PC-3 (cell line): ENCODE data around the gene ASIC5. TPM values are rescaled to one million over a fixed set of nuclear protein-coding genes. Genes with fewer than 3 reads are reported as not detected.

Experiments
- ATAC-seq: fragments of 200-7000 bp; cut with Tn5 transposase; 2 replicates; pipeline ENCODE4 v1.9.1; 2020; ENCODE audit warnings: mild to moderate bottlenecking, moderate library complexity
- BruUV-seq: library from RNA; stranded (reverse); fragments of 400-500 nt; replicated peaks from 2 replicates; lab custom pipeline; 2021; lab: Mats Ljungman, UMichigan
- CTCF ChIA-PET: fragments of 300-600 bp; sonication (Branson Sonifier 250); formaldehyde crosslinking; loops from one replicate; lab custom pipeline; 2022; ENCODE audit warnings: antibody characterized with exemption; lab: Charles Lee
- POLR2A ChIA-PET: fragments of 300-600 bp; sonication (Branson Sonifier 250); formaldehyde crosslinking; loops from one replicate; lab custom pipeline; 2022; ENCODE audit warnings: antibody characterized with exemption; ENCODE audit not compliant: unreplicated experiment; lab: Charles Lee
- DNase-seq: peaks from one replicate; pipeline ENCODE4 v3.0.0-alpha.2; 2015
- H2AFZ ChIP-seq: fragments of 300-600 bp; sonication (generic); 2 replicates; pipeline ENCODE4 v1.6.0; 2016; ENCODE audit warnings: antibody characterized with exemption, low read length
- H3F3A ChIP-seq: fragments of 300-600 bp; sonication (generic); one replicate; pipeline ENCODE4 v1.6.0; 2017; ENCODE audit warnings: antibody characterized with exemption, low read length, control low read depth, mild to moderate bottlenecking; ENCODE audit not compliant: unreplicated experiment
- H3K27ac ChIP-seq: fragments of 300-600 bp; sonication (generic); 2 replicates; pipeline ENCODE4 v1.5.1; 2016; ENCODE audit warnings: mild to moderate bottlenecking, low read length
- H3K27me3 ChIP-seq: fragments of 300-600 bp; sonication (generic); 2 replicates; pipeline ENCODE4 v1.6.1; 2016; ENCODE audit warnings: low read length, mixed read lengths
- H3K36me3 ChIP-seq: fragments of 300-600 bp; sonication (generic); 2 replicates; pipeline ENCODE4 v1.6.1; 2016; ENCODE audit warnings: low read depth, mixed run types, low read length, mixed read lengths
- H3K4me1 ChIP-seq: fragments of 300-600 bp; sonication (generic); 2 replicates; pipeline ENCODE4 v1.5.1; 2016; ENCODE audit warnings: low read length; ENCODE audit not compliant: insufficient read depth
- H3K4me2 ChIP-seq: fragments of 300-600 bp; sonication (generic); 2 replicates; pipeline ENCODE4 v1.6.0; 2016; ENCODE audit warnings: low read length
- H3K4me3 ChIP-seq: fragments of 300-600 bp; sonication (generic); 2 replicates; pipeline ENCODE4 v1.5.1; 2016; ENCODE audit warnings: mild to moderate bottlenecking, low read length, mixed read lengths
- H3K79me2 ChIP-seq: fragments of 300-600 bp; sonication (generic); 2 replicates; pipeline ENCODE4 v1.6.1; 2017; ENCODE audit warnings: low read length, mixed read lengths
- H3K9ac ChIP-seq: fragments of 300-600 bp; sonication (generic); 2 replicates; pipeline ENCODE4 v1.6.0; 2016; ENCODE audit warnings: mild to moderate bottlenecking, low read length
- H3K9me2 ChIP-seq: fragments of 300-600 bp; sonication (generic); replicated peaks from 2 replicates; pipeline ENCODE4 v1.6.1; 2016; ENCODE audit warnings: mixed run types, low read length, mixed read lengths
- H3K9me3 ChIP-seq: fragments of 300-600 bp; sonication (generic); 2 replicates; pipeline ENCODE4 v1.6.1; 2016; ENCODE audit warnings: low read length, mixed read lengths
- H4K20me1 ChIP-seq: fragments of 300-600 bp; sonication (generic); 2 replicates; pipeline ENCODE4 v1.6.1; 2016; ENCODE audit warnings: low read length, mixed read lengths
- CTCF ChIP-seq: fragments of 300-600 bp; sonication (generic); conservative IDR thresholded peaks from 2 replicates; pipeline ENCODE4 v1.5.1; 2017; ENCODE audit warnings: antibody characterized with exemption, low read depth, mild to moderate bottlenecking, low read length
- EZH2 ChIP-seq: fragments of 300-600 bp; sonication (generic); IDR thresholded peaks from one replicate; pipeline ENCODE4 v1.6.1; 2017; ENCODE audit warnings: antibody characterized with exemption, mild to moderate bottlenecking, low read length; ENCODE audit not compliant: unreplicated experiment
- EZH2phosphoT487 ChIP-seq: fragments of 300-600 bp; sonication (generic); IDR thresholded peaks from 2 replicates; pipeline ENCODE4 v1.6.1; 2018; ENCODE audit warnings: mild to moderate bottlenecking, antibody characterized with exemption, low read length, borderline replicate concordance
- intact Hi-C: fragments of 100-400 bp; cut with micrococcal nuclease; formaldehyde crosslinking; loops from 2 replicates; pipeline ENCODE4 v1.9.0; 2023
- total RNA-seq: library from RNA; depleted of rRNA; stranded (reverse); fragments of >200 nt; gene quantifications from 2 replicates; pipeline ENCODE4 v1.2.3, GENCODE V29; 2014

ASIC5 gene
- total RNA-seq, 1 experiment from 2014 or later, result not detected

DNA sequence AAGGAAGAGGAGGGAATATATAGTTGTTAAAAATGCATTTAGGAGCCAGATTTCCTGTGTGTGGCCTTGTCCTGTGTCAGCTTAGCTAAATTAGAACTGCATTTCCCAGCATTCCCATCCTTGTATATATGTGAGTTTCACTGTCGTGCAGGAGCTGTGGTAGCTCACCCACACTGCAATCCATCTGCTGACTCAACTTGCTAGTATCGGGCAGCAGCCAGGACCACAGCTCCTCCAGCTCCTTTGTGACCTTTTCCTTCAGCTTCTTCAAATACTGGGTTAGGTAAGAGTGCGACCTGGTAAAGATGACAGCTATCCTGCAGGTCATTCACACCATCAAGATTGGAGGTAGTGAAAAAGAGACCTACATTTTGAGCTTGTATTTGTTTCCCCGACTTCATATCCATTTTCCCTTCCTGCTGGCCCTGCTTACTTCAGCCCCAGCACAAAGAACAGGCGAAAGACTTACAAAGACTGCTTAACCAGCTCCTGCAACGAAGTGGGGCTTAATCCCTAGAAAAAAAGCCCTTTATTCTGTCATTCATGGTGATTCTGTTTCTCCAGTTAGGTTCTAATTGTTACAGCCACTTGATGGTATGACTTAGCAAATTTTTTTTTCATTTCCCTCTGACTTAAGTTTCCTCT is 11.4 kb downstream of the ASIC5 start:
- ATAC-seq (no peak), DNase-seq (no peak)
- no peak overlapping the region for H3K4me2 ChIP-seq
- TF ChIP-seq EZH2 (no peak), EZH2phosphoT487 (no peak), CTCF (no peak)
- H3K4me1 ChIP-seq, result no peaks in the 10 kb centered on the region
- H3K36me3 ChIP-seq, result no peaks in the 10 kb centered on the region
- H3K9me3 ChIP-seq, result no peaks in the 10 kb centered on the region
- no peaks in the 10 kb centered on the region for H3K79me2 ChIP-seq
- H3K27me3 ChIP-seq, result no peaks in the 10 kb centered on the region
- ChIA-PET CTCF (no interaction called here), POLR2A (no interaction called here)
- no peak overlapping the region for H3K9ac ChIP-seq
- no peak overlapping the region for H3K4me3 ChIP-seq
- H2AFZ ChIP-seq, result no peak overlapping the region
- H3K27ac ChIP-seq, result no peak overlapping the region
- BruUV-seq, result no TSS peak
- H3F3A ChIP-seq, result no peaks in the 10 kb centered on the region
- no peaks in the 10 kb centered on the region for H4K20me1 ChIP-seq
- no peaks in the 10 kb centered on the region for H3K9me2 ChIP-seq
- intact Hi-C loops, result no loop called here

DNA sequence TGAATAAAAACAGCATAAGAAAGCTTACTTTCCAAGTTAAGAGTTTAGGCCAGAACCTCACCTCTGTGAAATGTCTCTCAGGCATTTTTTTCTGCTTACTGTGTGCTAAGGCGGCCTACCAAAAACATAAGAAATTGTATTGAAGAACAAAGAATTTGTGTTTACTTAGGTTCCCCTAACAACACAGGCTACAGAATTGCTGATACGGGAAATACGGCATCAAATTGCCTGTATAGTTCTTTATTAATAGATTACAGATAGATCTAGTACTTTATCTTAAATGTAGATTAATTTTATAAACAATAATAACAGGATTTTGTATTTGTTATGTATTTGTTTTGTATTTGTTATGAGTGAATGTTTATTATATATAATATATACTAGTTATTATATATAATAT is 12.9 kb downstream of the ASIC5 start:
- ATAC-seq (no peak), DNase-seq (no peak)
- Histone ChIP-seq H2AFZ (no peak overlapping the region), H3K36me3 (no peaks in the 10 kb centered on the region), H3K27ac (no peak overlapping the region), H3K4me1 (no peaks in the 10 kb centered on the region), H3K9ac (no peak overlapping the region), H3K9me3 (no peaks in the 10 kb centered on the region), H3K27me3 (no peaks in the 10 kb centered on the region), H3F3A (no peaks in the 10 kb centered on the region), H3K79me2 (no peaks in the 10 kb centered on the region), H3K9me2 (no peaks in the 10 kb centered on the region), H3K4me3 (no peak overlapping the region), H4K20me1 (no peaks in the 10 kb centered on the region), H3K4me2 (no peak overlapping the region)
- CTCF ChIA-PET, result no interaction called here
- no peak for TF ChIP-seq CTCF
- TF ChIP-seq EZH2, result no peak
- TF ChIP-seq EZH2phosphoT487, result no peak
- no TSS peak for BruUV-seq
- POLR2A ChIA-PET, result no interaction called here
- intact Hi-C loops, result no loop called here

DNA sequence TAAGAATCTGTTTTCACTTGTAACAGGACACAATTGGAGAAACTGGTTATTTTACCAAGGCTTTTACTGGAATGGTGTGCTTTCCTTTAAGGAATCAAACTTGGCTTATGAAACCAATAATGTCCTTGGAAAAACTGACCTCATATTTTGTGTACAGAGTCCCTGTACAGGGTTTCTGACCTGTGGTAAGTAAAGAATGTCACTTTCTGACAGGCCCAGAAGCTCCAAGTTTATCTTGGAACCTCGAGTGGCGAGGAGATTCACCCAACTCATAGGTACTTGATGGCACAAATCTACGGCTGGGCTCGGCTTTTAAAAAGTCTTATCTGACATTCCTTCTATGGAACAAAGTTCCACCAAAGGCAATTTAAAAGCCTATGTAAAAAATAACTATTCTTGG is 17.0 kb downstream of the ASIC5 start:
- Histone ChIP-seq H3K9ac (no peak overlapping the region), H3K9me2 (no peaks in the 10 kb centered on the region), H3K27ac (no peak overlapping the region), H3F3A (no peaks in the 10 kb centered on the region), H3K79me2 (no peaks in the 10 kb centered on the region), H3K4me1 (no peaks in the 10 kb centered on the region), H4K20me1 (no peaks in the 10 kb centered on the region), H3K27me3 (no peaks in the 10 kb centered on the region), H3K4me2 (no peak overlapping the region), H3K9me3 (no peaks in the 10 kb centered on the region), H2AFZ (no peak overlapping the region), H3K4me3 (no peak overlapping the region), H3K36me3 (no peaks in the 10 kb centered on the region)
- ChIA-PET CTCF (no interaction called here), POLR2A (no interaction called here)
- TF ChIP-seq CTCF, result no peak
- TF ChIP-seq EZH2phosphoT487, result no peak
- TF ChIP-seq EZH2, result no peak
- no TSS peak for BruUV-seq
- intact Hi-C loops, result no loop called here
- no peak for ATAC-seq
- DNase-seq, result no peak
